Hematopoietic multipotent progenitor cell treated with erythropoietin and hydrocortisone succinate and interleukin-3 and kit ligand, for 4 days (in vitro differentiated cells): Measurements from ENCODE around the gene GP5.

Source experiments
- DNase-seq: peaks from one replicate; pipeline ENCODE4 v3.0.0-alpha.2; 2015

Gene GP5

DNA sequence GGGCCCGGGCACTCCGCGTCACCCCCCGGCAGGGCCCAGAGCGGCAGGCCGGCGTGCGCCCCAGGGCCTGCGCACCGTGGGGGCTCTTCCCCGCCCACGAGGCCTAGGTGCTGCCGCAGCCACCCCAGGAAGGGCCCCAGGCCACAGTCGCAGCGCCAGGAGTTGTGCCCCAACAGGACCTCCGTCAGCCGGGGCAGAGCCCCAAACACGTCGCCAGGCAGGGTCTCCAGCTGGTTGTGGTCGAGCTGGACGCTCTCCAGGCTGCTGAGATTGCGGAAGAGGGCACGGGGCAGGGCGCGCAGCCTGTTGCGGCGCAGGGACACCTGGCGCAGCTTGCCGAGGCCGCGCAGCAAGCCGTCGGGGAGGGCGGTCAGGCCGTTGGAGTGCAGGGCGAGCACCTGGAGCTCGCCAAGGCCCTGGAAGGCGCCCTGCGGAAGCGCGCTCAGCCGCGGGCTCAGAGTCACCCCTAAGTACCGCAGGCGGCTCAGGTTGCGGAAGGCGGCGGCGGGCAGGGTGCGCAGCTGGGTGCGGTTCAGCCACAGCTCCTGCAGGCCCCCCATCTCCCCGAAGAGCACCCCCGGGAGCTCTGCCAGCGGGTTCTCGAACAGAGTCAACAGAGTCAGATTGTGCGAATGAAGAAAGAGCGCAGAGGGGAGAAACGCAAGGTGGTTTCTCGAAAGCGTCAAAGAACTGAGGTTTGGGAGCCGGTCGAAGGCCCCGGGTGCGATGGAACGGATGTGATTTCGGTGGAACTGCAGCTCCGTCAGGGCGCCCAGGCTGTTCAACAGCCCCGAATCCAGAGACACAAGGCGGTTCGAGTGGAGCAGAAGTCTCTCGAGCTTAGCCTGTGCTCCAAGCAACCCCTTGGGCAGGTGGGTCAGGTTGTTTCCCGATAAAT lies 2.0 kb downstream of the GP5 start:
- DNase-seq = peak; percentile 58

DNA sequence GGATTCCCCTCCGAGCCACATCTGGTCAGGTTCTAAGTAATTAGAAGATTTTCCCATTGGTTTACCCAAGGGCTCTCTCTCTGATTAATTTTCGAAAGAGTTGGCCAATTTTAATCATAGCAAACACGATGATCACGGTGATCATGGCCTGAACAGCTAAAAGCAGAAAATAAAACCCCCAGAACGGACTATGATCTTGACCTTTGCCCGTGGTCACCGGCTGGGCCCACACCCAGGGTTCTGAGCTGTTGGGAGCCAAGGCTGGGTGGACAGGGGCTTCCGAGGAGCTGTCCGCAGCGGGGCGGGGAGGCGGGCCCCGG lies 2.6 kb downstream of the GP5 start:
- DNase-seq = no peak

DNA sequence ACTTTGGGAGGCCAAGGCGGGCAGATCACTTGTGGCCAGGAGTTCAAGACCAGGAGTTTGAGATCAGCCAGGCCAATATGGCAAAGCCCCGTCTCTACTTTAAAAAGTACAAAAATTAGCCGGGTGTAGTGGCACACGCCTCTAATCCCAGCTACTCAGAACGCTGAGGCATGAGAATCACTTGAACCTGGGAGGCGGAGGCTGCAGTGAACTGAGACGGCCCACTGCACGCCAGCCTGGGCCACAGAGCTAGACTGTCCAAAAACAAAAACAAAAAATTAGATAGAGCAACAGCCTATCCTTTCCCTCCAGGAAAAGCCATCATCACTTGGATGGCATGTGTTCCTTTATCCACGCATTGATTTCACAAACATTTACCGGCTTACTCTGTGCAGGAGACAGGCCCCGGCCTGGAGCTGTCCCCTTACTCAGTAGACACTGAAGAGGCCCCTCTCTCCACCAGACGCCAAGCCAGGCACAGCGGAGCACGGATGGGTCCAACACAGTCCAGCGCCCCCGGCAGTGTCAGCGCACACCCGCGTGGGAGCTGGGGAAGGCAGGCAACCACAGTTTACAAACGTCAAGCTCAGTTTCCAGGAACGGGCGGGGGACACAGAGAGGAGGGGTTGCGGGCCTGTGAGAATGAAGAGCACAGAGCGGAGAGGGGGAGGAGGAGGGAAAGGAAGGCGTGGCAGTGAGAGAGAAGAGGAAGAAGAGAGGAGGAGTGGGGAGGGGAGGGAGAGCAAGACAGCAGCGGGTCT lies 3.1 kb downstream of the GP5 start:
- DNase-seq = peak; percentile 78

DNA sequence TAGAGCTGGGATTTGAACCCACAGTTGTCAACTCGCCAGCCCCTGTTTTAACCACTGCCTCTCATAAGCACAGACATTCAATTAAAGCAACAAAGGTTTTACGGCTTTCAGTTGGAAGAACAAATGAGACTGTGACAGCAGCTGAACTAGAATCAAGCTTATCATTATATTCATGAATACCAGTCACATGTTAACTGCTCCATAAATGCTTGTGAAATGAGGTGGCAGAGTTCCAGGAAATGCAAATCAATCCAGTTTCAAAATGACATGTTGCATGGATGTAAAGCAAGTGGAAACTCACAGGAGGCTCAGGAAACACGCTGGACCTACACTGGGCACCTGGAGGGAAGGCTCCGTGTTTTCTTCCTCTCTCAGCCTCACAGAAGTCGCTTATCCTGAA lies 3.9 kb downstream of the GP5 start:
- peak; percentile 11 for DNase-seq

DNA sequence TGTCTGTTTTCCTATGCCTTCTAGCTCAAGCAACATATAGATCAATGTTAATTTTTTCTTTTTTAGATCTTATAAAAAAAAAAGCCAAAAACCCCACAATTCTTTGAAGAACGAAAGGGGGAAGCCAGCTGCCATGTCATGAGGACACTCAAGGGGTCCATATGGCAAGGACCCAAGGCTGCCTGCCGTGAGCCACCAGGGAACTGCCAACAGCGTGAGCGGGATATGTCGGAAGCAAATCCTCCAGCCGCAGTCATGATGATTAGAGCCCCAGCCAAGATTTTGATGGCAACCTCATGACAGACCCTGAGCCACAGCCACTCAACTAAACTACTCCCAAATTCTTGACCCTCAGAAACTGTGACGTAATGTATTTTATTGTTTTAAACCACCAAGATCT lies 6.5 kb downstream of the GP5 start:
- DNase-seq = no peak

DNA sequence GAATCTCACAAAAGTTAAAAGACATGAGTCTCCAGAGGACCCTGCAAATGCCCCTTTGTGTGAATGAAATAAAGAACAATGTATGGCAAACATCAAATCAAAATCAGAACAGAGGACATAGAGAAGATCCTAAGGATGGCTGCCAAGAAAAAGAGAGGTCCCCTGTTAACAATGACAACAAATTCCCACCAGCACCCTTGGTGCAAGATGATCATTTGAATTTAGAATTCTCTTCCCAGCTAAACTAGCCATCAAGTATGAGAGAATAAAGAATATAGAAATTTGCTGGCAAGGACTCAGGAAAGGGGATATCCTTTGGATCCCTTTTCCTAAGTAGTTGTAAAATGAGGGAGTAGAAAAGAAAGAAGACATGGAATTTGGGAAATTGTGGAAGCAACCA lies 8.2 kb downstream of the GP5 start:
- no peak for DNase-seq

DNA sequence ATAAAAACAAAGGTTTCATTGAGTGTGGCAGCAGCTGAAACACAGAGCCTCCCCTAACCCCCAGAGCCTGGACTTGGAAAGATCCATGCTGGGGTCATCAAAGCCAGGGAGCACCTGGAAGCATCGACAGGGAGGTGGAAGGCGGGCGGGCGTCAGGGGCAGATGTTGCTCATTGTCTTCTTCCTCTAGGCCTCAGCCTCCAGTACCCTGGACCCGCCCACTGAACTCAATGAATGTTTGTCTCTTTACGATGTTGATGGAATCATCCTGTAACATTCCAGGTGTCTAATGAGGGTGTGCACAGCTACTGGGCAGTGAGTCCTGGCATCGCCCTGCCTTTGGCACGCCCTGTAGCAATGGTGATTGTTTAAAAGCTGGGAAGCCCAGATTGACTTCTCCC lies 9.8 kb downstream of the GP5 start:
- no peak for DNase-seq

DNA sequence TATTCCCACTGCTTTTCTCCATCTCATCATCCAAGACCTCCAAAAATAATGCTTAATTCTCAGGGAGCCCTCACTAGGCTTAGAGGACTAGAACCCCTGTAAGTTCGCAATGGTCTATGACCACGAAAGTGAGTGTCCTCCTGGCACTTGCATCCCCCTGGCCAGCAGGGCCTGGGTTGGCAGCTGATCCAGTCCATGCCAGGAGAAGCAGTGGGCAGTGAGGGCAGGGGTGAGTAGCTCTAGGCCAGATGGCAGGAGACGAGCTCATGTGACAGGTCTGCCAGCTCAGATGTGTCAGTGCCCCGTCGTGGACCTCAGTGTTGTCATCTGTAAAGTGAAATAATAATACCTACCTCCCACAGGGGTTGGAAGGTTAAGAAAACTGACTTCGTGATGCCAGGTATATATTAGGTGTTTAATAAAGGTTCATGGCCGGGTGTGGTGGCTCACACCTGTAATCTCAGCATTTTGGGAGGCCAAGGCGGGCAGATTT lies 11.1 kb downstream of the GP5 start:
- DNase-seq = no peak

DNA sequence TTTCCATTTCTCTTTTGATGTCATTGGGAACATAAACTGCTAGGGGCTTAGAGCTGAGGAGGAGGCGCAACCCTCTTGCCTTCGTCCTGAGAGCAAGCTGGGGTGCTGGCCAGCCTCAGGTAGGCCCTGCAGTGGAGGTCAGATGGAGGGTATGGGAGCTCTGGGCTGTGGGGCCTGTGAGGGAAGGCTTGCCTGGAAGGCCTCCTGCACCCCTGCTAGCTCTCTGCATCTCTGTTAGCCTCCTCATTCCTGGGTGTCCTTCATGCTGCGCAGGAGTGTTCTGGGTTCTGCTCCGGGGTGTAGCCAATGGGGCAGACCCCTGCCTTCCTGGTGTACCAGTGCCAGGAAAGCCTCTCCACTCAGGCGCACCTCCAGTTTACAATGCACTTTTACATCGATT lies 11.8 kb downstream of the GP5 start:
- no peak for DNase-seq

DNA sequence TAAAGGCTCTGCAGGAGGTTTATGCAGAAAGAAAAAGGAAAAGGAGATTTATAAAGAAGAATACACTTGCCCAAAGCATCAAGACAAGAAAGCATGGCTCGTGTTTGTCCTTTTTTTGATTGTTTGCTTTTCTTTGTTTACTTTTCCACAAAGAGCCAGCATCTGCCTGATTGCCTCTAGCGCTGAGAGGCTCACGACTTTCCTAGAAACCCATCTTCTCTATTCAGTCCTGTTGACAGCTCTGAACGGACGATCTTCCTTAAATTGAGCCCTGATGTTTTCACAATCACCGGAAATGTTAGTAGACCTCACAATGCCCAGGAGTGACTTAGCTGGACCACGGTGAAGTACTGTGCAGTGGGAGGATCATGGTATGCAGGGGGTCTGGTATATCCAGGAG lies 12.4 kb downstream of the GP5 start:
- DNase-seq = no peak

DNA sequence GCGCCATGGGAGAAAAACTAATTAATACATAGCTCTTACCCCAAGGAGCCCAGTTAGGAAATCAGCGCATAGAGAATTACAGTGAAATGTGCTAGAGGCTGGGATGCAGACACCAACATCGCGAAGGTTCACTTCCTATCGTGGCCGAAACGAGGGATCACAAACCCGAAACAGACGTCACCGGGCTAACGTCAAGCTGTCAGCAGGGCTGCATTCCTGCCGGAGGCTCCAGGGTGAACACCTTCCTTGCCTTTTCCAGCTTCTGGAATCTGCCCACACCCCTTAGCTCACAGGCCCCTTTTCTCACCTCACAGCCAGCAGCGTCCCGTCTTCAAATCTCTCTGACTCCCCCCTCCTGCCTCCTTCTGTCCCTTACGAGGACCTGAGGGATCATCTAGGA lies 13.0 kb downstream of the GP5 start:
- DNase-seq = no peak

DNA sequence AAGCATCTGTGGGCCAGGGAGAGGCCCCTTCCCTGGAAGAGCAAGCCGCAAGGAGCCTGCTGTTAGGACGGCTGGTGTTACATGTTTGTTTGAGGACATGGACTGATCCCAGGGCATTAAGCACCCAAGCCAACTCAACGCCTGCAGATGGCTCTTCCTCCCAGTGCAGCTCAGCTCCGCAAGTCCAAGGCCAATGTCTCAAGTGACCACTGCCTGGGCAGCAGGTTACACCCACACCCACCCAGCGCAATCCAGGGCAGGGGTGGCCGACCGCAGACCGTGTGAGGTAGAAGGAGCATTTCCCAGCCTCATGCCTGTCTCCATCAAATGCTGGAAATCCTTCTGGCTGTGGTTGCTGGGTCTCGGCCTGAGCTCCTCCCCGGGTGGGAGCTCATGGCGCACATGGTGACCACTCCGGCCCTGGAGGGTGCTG lies 14.5 kb downstream of the GP5 start:
- DNase-seq = no peak

DNA sequence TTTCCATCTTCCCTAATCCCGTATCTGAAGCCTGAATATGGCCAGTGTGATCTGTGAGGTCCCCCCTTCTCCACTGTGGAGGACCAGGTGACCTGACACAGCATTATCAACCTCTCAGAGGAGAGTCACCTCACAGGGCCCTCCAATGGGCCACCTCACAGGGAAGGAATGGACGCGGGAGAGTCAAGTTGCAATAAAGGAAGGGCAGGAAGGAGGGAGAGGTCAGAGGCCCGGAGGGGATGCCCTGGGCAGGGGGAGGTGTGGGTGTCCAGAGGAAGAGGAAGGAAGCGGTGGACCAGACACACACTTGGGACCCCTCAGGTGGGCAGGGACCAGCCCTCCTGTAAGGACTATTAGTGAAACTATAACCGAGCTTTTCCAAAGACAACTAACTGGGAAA lies 14.9 kb downstream of the GP5 start:
- DNase-seq = no peak

DNA sequence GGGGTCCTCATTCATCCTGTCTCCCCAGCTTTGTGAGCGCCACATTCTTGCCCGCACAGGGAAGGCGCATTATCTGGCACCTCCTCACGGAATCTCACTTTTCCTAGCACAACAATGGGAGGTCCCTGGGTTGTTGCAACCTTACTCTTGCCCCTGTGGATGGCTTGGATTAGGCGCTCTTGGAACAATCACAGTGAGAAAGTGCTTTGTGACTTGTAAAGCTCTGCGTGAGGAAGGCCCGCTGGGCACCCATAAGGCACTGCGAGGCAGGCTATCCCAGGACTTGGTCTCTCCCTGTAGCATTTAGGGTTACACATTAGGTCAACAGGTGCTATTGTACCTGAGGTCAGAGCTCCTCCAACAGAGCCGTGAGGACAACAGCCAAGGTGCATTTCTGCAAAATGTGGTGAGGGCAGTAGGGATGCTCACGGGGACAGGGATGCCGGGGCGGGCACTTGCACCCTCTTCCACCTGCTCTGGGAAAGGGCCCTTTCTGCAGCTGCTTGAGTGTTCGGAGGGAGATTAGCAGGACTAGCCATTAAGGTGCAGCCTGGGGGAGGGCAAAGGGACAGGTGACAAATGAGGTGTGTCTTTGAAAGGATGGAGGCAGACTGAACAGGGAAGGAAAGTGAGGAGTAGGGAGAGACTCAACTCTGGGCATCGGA lies 15.7 kb downstream of the GP5 start:
- DNase-seq = no peak

DNA sequence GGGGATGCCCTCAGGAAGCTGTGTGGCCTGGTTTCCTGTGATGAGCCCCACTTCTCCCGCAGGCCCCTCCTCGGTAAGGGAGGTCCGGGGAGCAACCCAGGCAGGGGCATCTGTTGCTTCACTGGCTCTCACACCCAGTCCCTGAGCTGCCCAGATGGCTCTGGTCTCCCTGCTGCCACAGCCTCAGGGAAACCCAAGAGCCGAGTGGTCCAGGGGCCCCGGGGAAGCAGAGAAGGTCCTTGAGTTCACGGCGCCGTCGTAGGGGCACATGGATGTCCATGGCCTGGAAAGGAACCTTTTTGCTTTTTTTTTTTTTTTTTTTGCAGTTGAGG lies 16.2 kb downstream of the GP5 start:
- DNase-seq = no peak

DNA sequence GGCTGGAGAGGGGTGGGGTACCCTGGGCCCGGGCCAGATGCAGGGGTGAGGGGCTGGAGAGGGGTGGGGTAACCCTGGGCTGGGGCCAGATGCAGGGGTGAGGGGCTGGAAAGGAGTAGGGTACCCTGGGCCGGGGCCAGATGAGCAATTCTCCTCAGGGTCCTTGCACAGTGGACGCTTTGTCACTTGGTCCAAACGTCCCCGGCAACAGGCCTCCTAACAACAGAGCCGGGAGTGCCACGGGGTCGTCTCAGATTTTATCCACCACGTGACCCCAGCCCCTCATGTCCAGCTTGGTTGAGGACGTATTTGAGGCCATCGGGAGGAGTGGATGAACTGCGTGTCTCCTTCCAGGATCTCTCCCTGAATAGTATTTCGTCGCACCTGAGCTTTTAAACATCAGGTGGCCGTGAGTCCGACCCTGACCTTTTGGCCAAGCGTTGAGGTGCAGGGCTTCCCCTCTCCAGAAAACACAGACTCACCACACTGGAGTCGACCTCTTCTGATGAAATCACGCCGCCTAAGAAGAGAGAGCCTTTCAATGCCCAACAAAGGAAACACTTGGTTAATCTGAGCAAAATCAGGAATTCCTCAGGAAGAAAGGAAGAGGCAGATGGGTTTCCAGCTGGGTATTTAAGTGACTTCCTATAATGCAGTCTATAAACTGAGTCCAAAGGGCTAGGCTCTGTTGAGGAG lies 16.7 kb downstream of the GP5 start:
- DNase-seq = no peak

DNA sequence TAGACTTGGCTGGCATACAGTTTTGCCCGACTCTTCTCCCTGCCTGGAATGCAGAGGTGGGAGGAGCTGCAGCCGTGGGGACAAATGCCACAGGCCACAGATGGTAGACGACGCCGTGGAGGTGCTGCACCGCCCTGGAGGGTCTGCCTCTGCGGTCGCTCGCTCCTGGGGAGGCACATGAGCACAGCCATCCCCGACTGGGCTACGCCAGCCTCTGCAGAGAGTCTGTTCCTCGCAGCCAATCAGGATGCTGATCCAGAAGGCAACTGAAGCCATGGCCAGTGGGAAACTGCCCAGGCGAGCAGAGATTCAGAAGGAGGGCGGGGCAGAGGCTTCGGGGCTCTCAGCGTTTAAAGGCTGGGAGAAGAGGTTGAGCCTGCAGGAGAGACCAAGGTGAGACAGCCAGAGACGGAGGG lies 17.6 kb downstream of the GP5 start:
- no peak for DNase-seq

DNA sequence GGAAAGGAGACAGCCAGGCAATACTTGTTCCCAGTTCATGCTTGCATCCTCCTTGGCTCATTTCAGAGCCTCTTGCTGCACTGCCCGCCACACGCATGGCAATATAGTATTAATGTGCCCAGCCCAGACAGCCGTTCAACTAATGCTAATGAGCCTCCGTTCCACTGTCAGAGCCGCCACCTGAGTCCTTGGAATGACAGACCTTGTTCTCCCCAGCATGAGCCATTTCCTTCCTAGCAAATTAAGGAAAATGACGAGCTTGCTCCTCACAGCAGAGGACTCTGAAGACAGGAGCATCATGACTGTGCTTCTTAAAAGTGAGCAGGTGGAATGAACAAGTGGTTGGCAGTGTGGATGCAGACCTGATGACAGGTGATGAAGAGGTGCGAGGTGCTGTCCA lies 18.7 kb downstream of the GP5 start:
- no peak for DNase-seq

DNA sequence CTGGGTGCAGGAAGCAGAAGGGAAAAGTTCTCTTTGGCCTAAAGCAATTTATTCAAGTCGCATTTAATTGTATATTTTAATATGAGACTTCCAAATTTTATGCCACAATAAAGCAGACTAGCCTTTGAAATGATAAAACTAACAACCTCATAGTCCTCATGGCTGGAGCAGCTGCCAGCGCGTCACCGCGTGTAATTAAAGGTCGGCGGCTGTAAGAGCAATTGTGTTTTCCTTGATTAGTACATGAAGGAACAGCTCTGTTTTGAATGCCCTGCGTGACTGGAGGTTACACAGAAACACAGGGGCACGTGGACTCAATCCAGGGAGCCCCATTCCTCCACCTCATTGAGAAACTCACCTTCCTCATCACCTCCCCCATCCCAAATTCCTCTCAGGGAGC lies 19.4 kb downstream of the GP5 start:
- no peak for DNase-seq

DNA sequence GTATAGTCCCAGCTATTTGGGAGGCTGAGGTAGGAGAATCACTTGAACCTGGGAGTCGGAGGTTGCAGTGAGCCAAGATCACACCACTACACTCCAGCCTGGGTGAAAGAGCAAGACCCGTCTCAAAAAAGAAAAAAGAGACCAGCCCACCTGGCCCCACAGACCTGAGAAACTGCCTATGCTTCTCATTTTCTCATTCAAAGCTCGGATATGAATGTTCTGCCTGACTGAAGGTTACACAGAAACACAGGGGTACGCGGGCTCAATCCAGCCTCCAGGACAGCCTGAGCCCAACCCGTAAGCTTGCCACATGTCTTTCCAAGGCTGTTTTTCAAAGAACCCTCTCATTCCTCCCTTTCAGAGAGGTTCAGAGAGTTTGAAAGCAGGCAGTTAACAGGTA lies 19.8 kb downstream of the GP5 start:
- no peak for DNase-seq

DNA sequence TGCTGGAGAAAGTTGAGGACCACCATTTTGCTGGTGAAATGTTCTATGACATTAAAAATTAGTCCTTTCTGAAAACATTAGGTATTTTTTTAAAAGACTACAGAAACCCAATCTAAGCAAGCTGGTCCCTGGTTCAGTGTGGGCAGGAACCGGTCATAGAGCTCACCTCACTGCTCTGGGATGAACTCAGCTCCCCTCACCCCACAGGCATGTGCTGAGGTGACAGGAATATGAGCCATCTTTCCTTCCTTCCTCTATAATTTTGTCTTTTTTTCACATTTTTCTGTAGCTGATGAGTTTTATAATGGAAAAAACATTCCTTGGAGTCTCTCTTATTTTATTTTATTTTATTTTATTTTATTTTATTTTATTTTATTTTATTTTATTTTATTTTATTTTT lies 21.4 kb downstream of the GP5 start:
- DNase-seq = no peak

DNA sequence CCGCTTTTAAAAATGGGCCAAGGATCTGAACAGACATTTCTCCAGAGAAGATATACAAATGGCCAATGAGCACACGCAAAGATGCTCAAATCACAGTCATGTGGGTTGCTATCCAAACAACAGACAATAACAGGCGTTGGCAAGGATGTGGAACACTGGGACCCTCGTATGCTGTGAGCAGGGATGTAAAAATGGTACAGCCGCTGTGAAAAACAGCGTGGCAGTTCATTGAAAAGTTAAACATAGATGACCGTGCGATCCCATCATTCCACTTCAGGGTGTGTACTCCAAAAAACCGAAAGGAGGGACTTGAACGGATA lies 22.9 kb downstream of the GP5 start:
- DNase-seq = no peak

DNA sequence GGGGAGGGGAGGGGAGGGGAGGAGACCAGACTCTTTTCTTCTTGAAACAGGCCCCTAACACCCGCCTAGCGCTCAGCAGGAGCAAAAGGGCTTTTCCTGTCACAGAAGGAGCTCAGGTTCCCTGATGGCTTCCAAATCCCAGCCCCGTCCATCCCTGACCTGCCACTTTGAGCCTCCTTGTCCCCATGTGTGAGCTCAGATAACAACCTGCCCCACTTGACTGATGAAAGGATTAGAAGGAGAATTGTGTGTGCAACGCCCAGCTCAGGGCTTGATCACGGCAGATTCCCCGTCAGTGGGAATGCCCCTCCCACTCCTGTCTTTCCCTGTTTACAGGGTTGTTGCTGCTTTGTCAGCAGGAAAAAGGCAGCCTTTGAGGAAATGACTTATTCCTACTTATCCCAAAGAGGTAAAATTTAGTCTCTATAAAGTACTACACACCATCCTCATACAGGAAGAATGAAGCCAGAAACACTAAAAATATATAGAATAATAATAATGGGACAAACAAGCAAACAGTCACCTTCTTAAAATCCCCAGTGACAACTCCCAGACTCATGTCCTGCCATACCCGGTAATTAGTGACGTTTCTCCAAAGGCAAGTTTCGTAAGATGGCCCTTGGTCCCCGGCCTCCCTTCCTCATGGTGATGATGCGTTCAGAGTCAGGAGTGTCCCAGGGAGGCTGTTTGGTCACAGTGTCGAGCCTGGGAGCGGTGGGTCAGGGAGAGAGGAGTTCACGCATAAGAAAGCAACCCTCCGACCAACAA lies 23.4 kb downstream of the GP5 start:
- no peak for DNase-seq
